Hematopoietic multipotent progenitor cell treated with erythropoietin and hydrocortisone succinate and interleukin-3 and kit ligand, for 15 days (in vitro differentiated cells): Measurements from ENCODE around the gene ZDHHC1.
A peak's percentile ranks its signal among the peaks of the same experiment; 100 is the strongest.
"Not testable (repeated sequence)": the region's sequence is repeated elsewhere in the genome, so short reads cannot be mapped to it uniquely, and the experiment has no call there.

ENCODE experiments used
- DNase-seq: peaks from one replicate; pipeline ENCODE4 v3.0.0-alpha.2; 2015; ENCODE audit warnings: low spot score

Gene ZDHHC1

DNA sequence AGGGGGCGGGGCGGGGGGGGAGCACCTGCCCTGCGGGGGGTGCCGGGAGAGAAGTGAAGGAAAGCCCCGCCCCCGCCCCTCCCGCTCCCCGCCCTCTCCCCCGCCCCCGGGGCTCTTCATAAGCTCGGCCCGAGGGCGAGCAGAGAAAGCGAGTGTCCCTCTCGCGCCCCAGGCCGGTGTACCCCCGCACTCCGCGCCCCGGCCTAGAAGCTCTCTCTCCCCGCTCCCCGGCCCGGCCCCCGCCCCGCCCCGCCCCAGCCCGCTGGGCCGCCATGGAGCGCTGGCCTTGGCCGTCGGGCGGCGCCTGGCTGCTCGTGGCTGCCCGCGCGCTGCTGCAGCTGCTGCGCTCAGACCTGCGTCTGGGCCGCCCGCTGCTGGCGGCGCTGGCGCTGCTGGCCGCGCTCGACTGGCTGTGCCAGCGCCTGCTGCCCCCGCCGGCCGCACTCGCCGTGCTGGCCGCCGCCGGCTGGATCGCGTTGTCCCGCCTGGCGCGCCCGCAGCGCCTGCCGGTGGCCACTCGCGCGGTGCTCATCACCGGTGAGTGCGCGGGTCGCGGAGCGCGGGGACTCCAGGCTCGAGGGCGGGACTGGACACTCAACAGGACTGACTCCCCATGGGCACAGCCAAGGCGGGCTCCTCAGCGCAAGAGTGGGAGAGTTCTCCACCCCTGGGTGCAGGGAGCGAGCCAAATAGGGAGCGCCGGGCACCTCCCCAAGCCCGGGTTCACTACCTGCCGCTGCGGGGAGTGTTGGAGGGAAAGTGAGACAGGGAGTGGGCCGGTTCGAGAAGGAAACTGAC lies 14.9 kb upstream of the ZDHHC1 start, which contains the start of gene HSD11B2:
TSS of gene HSD11B2 (plus strand) at position 145 of the 798 bp plus-strand sequence. CDS start at position 273, 128 bp downstream.
- no peak for DNase-seq

DNA sequence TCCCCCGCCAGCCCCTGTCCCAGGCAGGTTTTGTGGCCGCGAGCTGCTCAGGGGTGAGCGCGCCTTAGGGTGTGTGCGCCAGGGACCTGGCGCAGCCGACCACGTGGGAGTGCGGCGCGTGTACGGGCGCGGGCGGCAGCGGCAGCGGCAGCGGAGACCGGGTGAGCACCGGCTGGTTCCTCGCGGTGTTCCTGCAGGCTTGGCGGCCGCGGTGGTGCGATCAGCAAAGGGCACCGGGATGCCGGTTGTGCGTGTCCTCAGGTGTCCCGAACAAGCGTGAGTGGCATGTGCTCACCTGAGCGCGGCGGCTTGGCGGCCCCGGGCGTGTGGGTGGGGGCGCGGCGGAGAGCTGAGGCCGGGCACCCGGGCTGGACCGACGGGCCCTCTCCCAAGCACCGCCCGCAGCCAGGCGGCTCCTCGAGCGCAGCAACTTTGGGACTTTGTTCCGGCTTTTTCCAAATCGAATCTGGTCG lies 14.3 kb upstream of the ZDHHC1 start:
- DNase-seq = no peak

- DNase-seq = no peak
These were observed 13.7 kb upstream of the ZDHHC1 start for GRCh38 chr16:67429799-67430503.

- no peak for DNase-seq
These were observed 12.9 kb upstream of the ZDHHC1 start for GRCh38 chr16:67429053-67429798.

GRCh38 chr16:67428146-67428731 lies 12.0 kb upstream of the ZDHHC1 start:
- peak; percentile 65 for DNase-seq

- no peak for DNase-seq
These were observed 10.7 kb upstream of the ZDHHC1 start for GRCh38 chr16:67426950-67427349.

GRCh38 chr16:67426022-67426421 lies 9.7 kb upstream of the ZDHHC1 start:
- no peak for DNase-seq

DNA sequence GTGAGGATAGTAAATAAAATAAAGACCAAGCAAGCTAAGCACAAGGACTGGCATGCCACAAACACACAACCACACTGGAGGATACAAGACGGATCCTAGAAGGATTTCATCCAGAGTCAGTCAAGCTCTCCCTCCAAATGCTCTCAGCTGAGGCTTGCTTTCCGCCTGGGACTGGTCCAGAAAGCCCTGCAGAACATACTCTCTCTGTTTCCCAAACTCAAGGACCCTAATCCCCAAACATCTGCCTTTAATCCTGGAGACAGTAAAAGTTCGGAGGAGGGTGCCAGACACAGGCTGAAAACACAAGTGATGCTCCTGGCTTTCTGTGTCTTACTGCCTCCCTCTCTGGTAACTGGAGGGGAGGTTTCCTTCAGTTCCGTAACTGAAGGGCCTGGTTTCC lies 9.3 kb upstream of the ZDHHC1 start:
- DNase-seq = no peak

- no peak for DNase-seq
These were observed 8.8 kb upstream of the ZDHHC1 start for GRCh38 chr16:67425061-67425460.

DNA sequence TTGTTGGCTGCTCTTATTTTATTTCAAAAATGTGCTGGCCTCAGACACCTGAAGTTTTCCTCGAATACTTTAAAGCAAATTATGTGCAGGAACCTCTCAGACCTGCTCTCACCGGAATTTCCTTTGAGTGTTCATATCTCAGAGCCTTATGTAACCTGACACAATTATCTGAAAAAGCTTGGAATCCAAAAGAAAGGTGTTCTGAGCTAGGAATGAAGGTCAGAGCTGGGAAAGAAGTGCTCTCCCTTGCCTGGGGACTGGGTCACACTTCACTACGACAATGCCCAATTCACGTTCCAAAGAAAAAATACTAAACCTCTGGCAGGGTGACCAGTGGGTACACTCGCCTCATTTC lies 8.0 kb upstream of the ZDHHC1 start:
- no peak for DNase-seq

DNA sequence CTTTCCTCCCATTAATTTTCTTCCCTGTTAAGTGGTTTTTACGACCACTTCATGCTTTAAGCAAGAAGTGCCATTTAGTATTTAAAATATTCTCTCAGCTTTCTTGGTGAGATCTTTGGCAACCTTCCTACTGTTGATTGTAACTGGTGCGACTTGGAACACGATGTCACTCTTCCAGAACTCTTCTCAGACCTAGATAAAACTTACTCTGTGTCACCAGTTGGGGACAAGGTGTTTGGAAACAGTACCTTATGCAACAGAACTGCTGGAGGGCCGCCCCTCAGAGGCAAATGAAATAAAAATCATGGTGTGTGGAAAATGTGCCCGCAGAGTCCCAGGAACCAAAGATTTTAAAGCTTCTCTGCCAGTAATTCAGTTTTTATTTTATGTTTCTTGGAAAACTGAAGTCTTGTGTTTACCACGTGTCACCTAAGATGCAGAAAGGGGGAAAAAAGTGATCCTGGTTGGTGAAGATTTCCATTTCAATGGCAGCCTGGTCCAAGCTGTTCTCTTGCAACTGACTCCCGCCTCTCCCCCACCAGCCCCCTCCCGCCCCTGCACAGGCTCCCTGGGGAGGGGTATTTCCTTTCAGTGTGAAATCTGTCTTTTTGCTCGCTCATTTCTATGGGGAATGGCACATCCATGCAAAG lies 7.5 kb upstream of the ZDHHC1 start:
- DNase-seq = no peak

DNA sequence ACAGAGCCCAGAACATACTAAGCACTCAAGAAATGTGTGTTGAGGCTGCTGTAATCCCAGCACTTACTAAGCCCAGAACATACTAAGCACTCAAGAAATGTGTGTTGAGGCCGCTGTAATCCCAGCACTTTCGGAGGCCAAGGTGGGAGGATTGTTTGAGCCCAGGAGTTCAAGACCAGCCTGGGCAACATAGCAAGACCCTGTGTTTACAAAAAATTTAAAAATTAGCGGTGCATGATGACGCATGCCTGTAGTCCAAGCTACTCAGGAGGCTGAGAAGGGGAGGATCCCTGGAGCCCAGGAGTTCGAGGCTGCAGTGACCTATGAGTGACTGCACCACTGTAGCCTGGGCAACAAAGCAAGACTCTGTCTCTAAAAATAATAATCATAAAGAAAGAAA lies 6.7 kb upstream of the ZDHHC1 start:
- no peak for DNase-seq

DNA sequence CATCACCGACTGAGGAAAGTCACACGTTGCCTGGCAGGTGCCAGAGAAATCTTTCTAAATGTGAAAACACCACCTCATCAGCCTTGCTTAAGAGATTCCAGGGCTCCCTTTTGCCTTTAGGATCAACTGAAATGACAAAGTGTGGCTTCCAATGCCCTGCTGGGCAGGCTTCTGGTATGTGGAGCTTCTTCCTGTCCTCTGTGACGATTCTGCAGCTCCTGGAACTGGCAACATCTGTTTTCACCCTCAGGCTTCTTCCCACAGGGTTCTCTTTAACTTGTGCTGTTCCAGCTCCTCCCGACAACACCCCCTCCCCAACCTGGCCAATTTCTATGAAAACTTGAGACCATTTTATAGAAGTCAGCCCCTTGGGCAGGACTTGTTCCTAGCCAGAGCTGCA lies 4.8 kb upstream of the ZDHHC1 start:
- DNase-seq = no peak

DNA sequence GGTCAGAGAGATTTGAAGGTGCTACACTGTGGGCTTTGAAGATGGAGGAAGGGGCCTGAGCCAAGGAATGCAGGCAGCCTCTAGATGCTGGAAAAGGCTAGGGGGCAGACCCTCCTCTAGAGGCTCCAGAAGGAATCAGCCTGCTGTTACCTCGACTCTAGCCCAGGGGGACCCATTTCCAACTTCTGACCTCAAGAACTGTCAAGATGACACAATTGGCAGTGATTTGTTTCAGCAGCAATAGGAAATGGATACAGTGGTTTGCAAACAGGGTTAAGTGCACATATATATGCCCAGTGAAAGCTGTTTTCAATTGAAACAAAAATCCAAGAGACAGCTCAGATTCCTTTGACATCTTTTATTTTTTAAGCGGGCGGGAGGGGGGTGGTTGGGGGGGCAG lies 3.7 kb upstream of the ZDHHC1 start:
- no peak for DNase-seq

GRCh38 chr16:67419502-67419901 lies 3.2 kb upstream of the ZDHHC1 start:
- no peak for DNase-seq

DNA sequence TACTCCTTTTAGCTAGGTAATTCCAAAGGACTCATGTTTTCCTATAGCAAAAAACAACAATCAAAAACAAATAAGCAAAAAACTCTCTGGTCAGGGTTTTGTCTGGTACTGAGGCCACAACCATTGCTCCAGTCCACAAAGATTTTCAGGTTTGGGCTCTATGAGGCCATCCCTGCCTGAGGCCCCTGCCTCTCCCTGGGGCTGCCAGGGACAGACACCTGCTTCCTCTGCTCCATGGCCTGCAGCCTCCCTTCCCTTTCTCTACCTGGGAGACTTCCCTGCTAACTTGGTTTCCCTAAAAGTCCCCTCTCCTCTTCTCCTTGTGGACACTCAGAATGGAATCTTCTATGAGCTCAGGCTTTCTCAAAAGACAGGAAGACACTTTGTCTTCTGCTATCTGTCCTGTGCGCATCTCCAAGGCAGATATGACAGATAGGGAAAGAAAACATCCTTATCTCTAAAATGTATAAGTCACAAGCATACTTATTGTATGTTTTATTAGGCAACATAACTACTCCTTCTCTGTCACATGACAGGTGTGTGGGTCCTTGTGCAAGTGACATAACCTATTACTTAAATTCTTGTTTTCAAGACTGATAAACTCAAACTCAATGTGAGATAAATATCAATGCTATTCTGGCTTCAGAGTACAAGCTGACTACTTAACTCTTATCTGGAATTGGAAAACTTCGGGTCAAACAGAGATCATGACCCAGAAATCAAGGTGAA lies 1.2 kb upstream of the ZDHHC1 start:
- no peak for DNase-seq

GRCh38 chr16:67415421-67415820 lies 856 bp downstream of the ZDHHC1 start:
- DNase-seq = not testable (repeated sequence)

- DNase-seq = no peak
These were observed 2.0 kb downstream of the ZDHHC1 start for GRCh38 chr16:67413978-67414911.

DNA sequence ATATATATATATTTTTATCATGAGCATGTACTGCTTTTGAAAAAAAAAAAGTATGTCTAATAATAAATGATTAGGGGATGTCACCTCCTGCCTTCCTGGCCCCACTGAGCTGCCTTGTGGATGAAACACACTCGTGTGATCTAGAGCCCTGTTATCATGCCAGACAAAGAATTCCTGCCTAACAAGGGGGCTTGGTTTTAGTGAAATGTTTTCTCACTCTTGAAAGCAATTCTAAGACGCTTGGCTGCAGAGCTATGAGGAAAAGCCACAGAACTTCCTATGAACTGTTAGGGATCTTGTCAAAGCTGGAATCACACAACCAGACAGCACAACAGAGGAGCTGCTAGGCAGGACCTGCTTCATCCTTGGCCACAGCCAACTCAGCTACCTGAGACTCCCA lies 4.0 kb downstream of the ZDHHC1 start:
- no peak for DNase-seq

DNA sequence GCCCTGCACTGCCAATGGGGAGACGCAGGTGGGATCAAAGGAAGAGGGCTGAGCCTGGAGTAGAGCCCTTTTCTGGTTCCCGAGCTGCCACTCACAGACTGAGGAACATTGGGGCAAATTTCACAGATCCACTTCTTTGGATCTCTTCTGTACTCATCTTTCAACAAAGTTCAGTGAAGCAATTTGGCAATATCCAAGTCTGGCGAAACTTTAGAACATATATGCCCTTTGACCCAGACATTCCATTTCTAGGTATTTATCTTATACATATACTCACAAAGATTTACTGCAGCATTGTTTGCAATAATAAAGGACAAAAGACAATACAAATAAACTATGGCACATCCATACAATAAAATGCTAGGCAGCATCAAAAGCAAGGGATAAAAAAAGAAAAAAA lies 4.9 kb downstream of the ZDHHC1 start:
- DNase-seq = no peak
